ENCODE data around the gene C1orf232. TPM values are rescaled to one million over a fixed set of nuclear protein-coding genes. Genes with fewer than 3 reads are reported as not detected.

C1orf232 gene
- total RNA-seq, 1 experiment from 2014 or later: not detected

- peaks cover 16 to 23% of the 10 kb centered on the region in 2 experiments for H3K4me1 Mint-ChIP-seq
- H2BK15ac ChIP-seq (ENCODE audit: low read depth, low read length): no peak overlapping the region
- no peak overlapping the region for H3K4me3 Mint-ChIP-seq
- H2BK5ac ChIP-seq (ENCODE audit: insufficient read length, low read length): no peak overlapping the region
- no peaks in the 10 kb centered on the region for H3K79me2 ChIP-seq (ENCODE audit: insufficient read depth, low read length)
- H2AFZ ChIP-seq (ENCODE audit: low read length): no peak overlapping the region
- H4K5ac ChIP-seq (ENCODE audit: insufficient read length, low read depth, low read length): no peak overlapping the region
- H4K20me1 ChIP-seq (ENCODE audit: control insufficient read depth, insufficient read depth, insufficient read length): no peaks in the 10 kb centered on the region
- H3K23me2 ChIP-seq (ENCODE audit: insufficient read length, low read depth, low read length, poor library complexity, severe bottlenecking): no peaks in the 10 kb centered on the region
- H2BK20ac ChIP-seq (ENCODE audit: low read depth, low read length, poor library complexity, severe bottlenecking): no peak overlapping the region
- no peak overlapping the region for H2BK12ac ChIP-seq (ENCODE audit: insufficient read length, low read depth, low read length)
- no peaks in the 10 kb centered on the region for H3K79me1 ChIP-seq (ENCODE audit: insufficient read depth, low read depth, low read length, poor library complexity, severe bottlenecking)
- H3K56ac ChIP-seq (ENCODE audit: insufficient read length, low read depth, low read length): no peak overlapping the region
- H3K27me3 Mint-ChIP-seq (ENCODE audit: low read depth): peaks cover 8% of the 10 kb centered on the region
- H3T11ph ChIP-seq (ENCODE audit: low read length): no peak overlapping the region
- no peak overlapping the region for H3K23ac ChIP-seq (ENCODE audit: insufficient read length, low read depth, low read length)
- no peak overlapping the region for H3K4ac ChIP-seq (ENCODE audit: low read depth, low read length)
- no peak overlapping the region for H3K9ac ChIP-seq (ENCODE audit: extremely low read depth, insufficient read length, low read length)
- H4K91ac ChIP-seq (ENCODE audit: insufficient read length, low read depth, low read length): no peak overlapping the region
- H4K8ac ChIP-seq (replicated peaks; ENCODE audit: insufficient read length, low read depth, low read length): no peak overlapping the region
- H3K4me1 ChIP-seq (ENCODE audit: insufficient read depth, low read length): no peaks in the 10 kb centered on the region
- no peaks in the 10 kb centered on the region for H3K9me3 Mint-ChIP-seq
- no peak overlapping the region for H3K4me2 ChIP-seq (ENCODE audit: insufficient read depth, insufficient read length, low read length)
- no peak overlapping the region for H2AK5ac ChIP-seq (ENCODE audit: insufficient read length, low read length)
- H3K14ac ChIP-seq (ENCODE audit: insufficient read depth, low read length): no peak overlapping the region
- no peaks in the 10 kb centered on the region for H3K36me3 Mint-ChIP-seq (ENCODE audit: insufficient read depth in 1 of 3, low read depth in 3 of 3)
- TF ChIP-seq, protein P1, sequence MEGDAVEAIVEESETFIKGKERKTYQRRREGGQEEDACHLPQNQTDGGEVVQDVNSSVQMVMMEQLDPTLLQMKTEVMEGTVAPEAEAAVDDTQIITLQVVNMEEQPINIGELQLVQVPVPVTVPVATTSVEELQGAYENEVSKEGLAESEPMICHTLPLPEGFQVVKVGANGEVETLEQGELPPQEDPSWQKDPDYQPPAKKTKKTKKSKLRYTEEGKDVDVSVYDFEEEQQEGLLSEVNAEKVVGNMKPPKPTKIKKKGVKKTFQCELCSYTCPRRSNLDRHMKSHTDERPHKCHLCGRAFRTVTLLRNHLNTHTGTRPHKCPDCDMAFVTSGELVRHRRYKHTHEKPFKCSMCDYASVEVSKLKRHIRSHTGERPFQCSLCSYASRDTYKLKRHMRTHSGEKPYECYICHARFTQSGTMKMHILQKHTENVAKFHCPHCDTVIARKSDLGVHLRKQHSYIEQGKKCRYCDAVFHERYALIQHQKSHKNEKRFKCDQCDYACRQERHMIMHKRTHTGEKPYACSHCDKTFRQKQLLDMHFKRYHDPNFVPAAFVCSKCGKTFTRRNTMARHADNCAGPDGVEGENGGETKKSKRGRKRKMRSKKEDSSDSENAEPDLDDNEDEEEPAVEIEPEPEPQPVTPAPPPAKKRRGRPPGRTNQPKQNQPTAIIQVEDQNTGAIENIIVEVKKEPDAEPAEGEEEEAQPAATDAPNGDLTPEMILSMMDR (conservative IDR thresholded peaks at IDR 0.05): no peak
- H3K27ac Mint-ChIP-seq: no peak overlapping the region
- H2BK120ac ChIP-seq (ENCODE audit: low read depth, low read length, poor library complexity, severe bottlenecking): no peak overlapping the region
- H3K18ac ChIP-seq (ENCODE audit: insufficient read length, low read depth, low read length): no peak overlapping the region
- WGBS (ENCODE audit: extremely low coverage, insufficient read length, low lambda C conversion rate): no CpG with 5 or more reads among the region's 3 CpGs
- H3K9me3 ChIP-seq (ENCODE audit: control insufficient read depth, low read depth, low read length): no peaks in the 10 kb centered on the region
- H3K27me3 ChIP-seq (ENCODE audit: insufficient read depth, low read length): no peaks in the 10 kb centered on the region
- H3K27ac ChIP-seq (ENCODE audit: insufficient read length, low read depth, low read length): no peak overlapping the region
- no peak for DNase-seq
These were observed 27.0 kb upstream of the C1orf232 start for GRCh38 chr1:26195805-26196204.

All from H9 (cell line).